Stimulated activated CD8-positive, alpha-beta memory T cell treated with anti-CD3 and anti-CD28 coated beads, Interleukin-7, amount 100 ng/mL, for 48 hours (primary cell): ENCODE results near the gene APIP.

Source experiments
- DNase-seq, 2 donors: peaks; one replicate each; pipeline ENCODE4 v3.0.0-alpha.2; 2020; ENCODE audit warnings: low read depth in 1 of 2; ENCODE audit errors: extremely low read depth in 1 of 2

Gene APIP

GRCh38 chr11:34846467-34846866, 69.7 kb downstream of the APIP start:
- DNase-seq, result no peak

- no peak for DNase-seq
Measured at GRCh38 chr11:34844463-34845112, 71.6 kb downstream of the APIP start.

GRCh38 chr11:34843271-34843670, 72.9 kb downstream of the APIP start:
- DNase-seq, result no peak

GRCh38 chr11:34840736-34841386, 75.3 kb downstream of the APIP start:
- no peak for DNase-seq

GRCh38 chr11:34839969-34840368, 76.2 kb downstream of the APIP start:
- DNase-seq, result no peak

- no peak for DNase-seq
Measured at GRCh38 chr11:34836958-34837856, 79.0 kb downstream of the APIP start.

GRCh38 chr11:34833602-34834001, 82.6 kb downstream of the APIP start:
- DNase-seq, result no peak
